Endothelial cell of umbilical vein (primary cell): ENCODE data around the gene CAPN5. TPM values are rescaled to one million over a fixed set of nuclear protein-coding genes. Genes with fewer than 3 reads are reported as not detected.

ENCODE experiments used
- BruUV-seq: library from RNA; stranded (reverse); fragments of 400-500 nt; replicated peaks from 2 replicates; lab custom pipeline; 2021; lab: Mats Ljungman, UMichigan
- CTCF ChIA-PET: fragments of 300-600, 350-600 bp; sonication (Branson Sonifier 250); formaldehyde crosslinking; loops from one replicate; lab custom pipeline; 2021; ENCODE audit warnings: antibody characterized with exemption, inconsistent platforms; lab: Charles Lee
- POLR2A ChIA-PET: fragments of 300-600, 350-600 bp; sonication (Branson Sonifier 250); formaldehyde crosslinking; loops from one replicate; lab custom pipeline; 2021; ENCODE audit warnings: antibody characterized with exemption, inconsistent platforms; lab: Charles Lee
- DNase-seq: peaks from one replicate; pipeline ENCODE4 v3.0.0-alpha.2; 2011; ENCODE audit warnings: low read depth, low spot score
- FAIRE-seq: peaks from 2 replicates; lab custom pipeline; 2011; peaks lifted over from hg19 to GRCh38; lab: Jason Lieb, UNC
- H2AFZ ChIP-seq: 2 replicates; pipeline ENCODE4 v1.6.0; 2012; ENCODE audit warnings: low read depth, low read length, control low read depth, inconsistent platforms
- H3K27ac ChIP-seq: 2 replicates; pipeline ENCODE4 v1.5.1; 2011; ENCODE audit warnings: low read depth, mild to moderate bottlenecking, control low read depth, low read length, moderate library complexity; ENCODE audit not compliant: insufficient read depth
- H3K27me3 ChIP-seq, 2 experiments: 2 replicates each; pipeline versions ENCODE4 v1.6.0 to v1.6.1; 2011; ENCODE audit warnings: low read length in 2 of 2, mixed read lengths in 1 of 2; ENCODE audit not compliant: control insufficient read depth in 2 of 2, insufficient read depth in 2 of 2
- H3K36me3 ChIP-seq, 2 experiments: 2 replicates in 1 of 2; 3 replicates in 1 of 2; pipeline ENCODE4 v1.5.1; 2011; ENCODE audit warnings: low read length in 2 of 2, mild to moderate bottlenecking in 1 of 2, moderate library complexity in 1 of 2; ENCODE audit not compliant: control insufficient read depth in 2 of 2, insufficient read depth in 2 of 2; ENCODE audit errors: extremely low read depth in 1 of 2
- H3K4me1 ChIP-seq: 3 replicates; pipeline ENCODE4 v1.5.1; 2011; ENCODE audit warnings: mild to moderate bottlenecking, low read length; ENCODE audit not compliant: control insufficient read depth, insufficient read depth; ENCODE audit errors: extremely low read depth
- H3K4me2 ChIP-seq: 2 replicates; pipeline ENCODE4 v1.6.1; 2011; ENCODE audit warnings: low read length, control low read depth, mixed read lengths; ENCODE audit not compliant: insufficient read depth
- H3K4me3 ChIP-seq, 3 experiments: fragments of 200-600 bp in 1 of 3; sonication (generic), shearing (Covaris generic) in 1 of 3; replicated peaks in 1 of 3; 2 replicates each; pipeline ENCODE4 v1.5.1; 2011 to 2016; ENCODE audit warnings: control low read depth in 3 of 3, low read length in 3 of 3, mild to moderate bottlenecking in 2 of 3, inconsistent platforms in 1 of 3, low read depth in 1 of 3, moderate library complexity in 1 of 3; ENCODE audit not compliant: insufficient read depth in 1 of 3
- H3K79me2 ChIP-seq: 2 replicates; pipeline ENCODE4 v1.6.0; 2012; ENCODE audit warnings: low read length, inconsistent platforms; ENCODE audit not compliant: control insufficient read depth, insufficient read depth
- H3K9ac ChIP-seq: replicated peaks from 2 replicates; pipeline ENCODE3; 2011; ENCODE audit warnings: low read length, control low read depth; ENCODE audit not compliant: insufficient read depth; ENCODE audit errors: extremely low read depth
- H3K9me1 ChIP-seq: replicated peaks from 3 replicates; pipeline ENCODE4 v1.6.0; 2011; ENCODE audit warnings: mild to moderate bottlenecking, low read length; ENCODE audit not compliant: control insufficient read depth, insufficient read depth; ENCODE audit errors: extremely low read depth
- H3K9me3 ChIP-seq: replicated peaks from 2 replicates; pipeline ENCODE4 v1.5.1; 2012; ENCODE audit warnings: low read length, inconsistent platforms; ENCODE audit not compliant: control insufficient read depth, insufficient read depth
- H4K20me1 ChIP-seq: replicated peaks from 2 replicates; pipeline ENCODE3; 2011; ENCODE audit warnings: mild to moderate bottlenecking, low read length; ENCODE audit not compliant: control insufficient read depth, insufficient read depth; ENCODE audit errors: extremely low read depth
- EZH2 ChIP-seq: IDR thresholded peaks from 2 replicates; pipeline ENCODE4 v1.6.1; 2012; ENCODE audit warnings: borderline replicate concordance, low read depth, mild to moderate bottlenecking, moderate library complexity, low read length, inconsistent platforms; ENCODE audit not compliant: severe bottlenecking
- FOS ChIP-seq: IDR thresholded peaks from 2 replicates; pipeline ENCODE4 v1.6.1; 2011; ENCODE audit warnings: mild to moderate bottlenecking, low read length, moderate library complexity, borderline replicate concordance; ENCODE audit not compliant: insufficient read depth
- GATA2 ChIP-seq: IDR thresholded peaks from 2 replicates; pipeline ENCODE4 v1.7.0; 2011; ENCODE audit warnings: low read depth, mild to moderate bottlenecking, moderate library complexity, mixed read lengths, low read length; ENCODE audit not compliant: insufficient read length, insufficient read depth
- JUN ChIP-seq: IDR thresholded peaks from 2 replicates; pipeline ENCODE4 v1.6.1; 2011; ENCODE audit warnings: borderline replicate concordance, low read depth; ENCODE audit not compliant: insufficient read length, insufficient read depth
- MYC ChIP-seq: IDR thresholded peaks from one replicate; pipeline ENCODE4 v1.6.1; 2011; ENCODE audit warnings: mild to moderate bottlenecking, low read depth, low read length
- POLR2A ChIP-seq: IDR thresholded peaks from 2 replicates; pipeline ENCODE4 v1.6.1; 2012; ENCODE audit warnings: low read depth, mild to moderate bottlenecking, control low read depth, low read length
- POLR2AphosphoS5 ChIP-seq: IDR thresholded peaks from 2 replicates; pipeline ENCODE4 v1.6.1; 2012; ENCODE audit warnings: low read depth, mild to moderate bottlenecking, control low read depth, low read length, moderate library complexity; ENCODE audit not compliant: insufficient read depth
- dilution Hi-C: fragments of 300-500 bp; cut with MboI; formaldehyde crosslinking; loops from one replicate; pipeline ENCODE4 v1.15.0; 2019; ENCODE audit warnings: low sequenced_read_pairs; ENCODE audit not compliant: extremely low pct_ligation_motif_present
- intact Hi-C: fragments of 100-400 bp; cut with micrococcal nuclease; formaldehyde crosslinking; loops from one replicate; pipeline ENCODE4 v1.10.0; 2022
- polyA plus RNA-seq, 4 experiments: library from polyadenylated mRNA; depleted of rRNA in 3 of 4; stranded (reverse) in 3 of 4; unstranded in 1 of 4; fragments of >200 nt; gene quantifications; 2 replicates each; pipeline versions ENCODE4 v1.2.1 to v1.2.3, GENCODE V29; 2011 to 2012; ENCODE audit warnings: missing spikeins in 1 of 4
- total RNA-seq: library from RNA; stranded (reverse); gene quantifications from 2 replicates; pipeline ENCODE4 v1.2.3, GENCODE V29; 2021
- TF ChIP-seq, protein P1 (sequence below): IDR thresholded peaks from 2 replicates; pipeline ENCODE4 v1.6.1; 2011; ENCODE audit not compliant: insufficient read depth, insufficient read length
- TF ChIP-seq, protein P2 (sequence below), 2 donors: IDR thresholded peaks; 1 replicate in 1 of 2; 2 replicates in 1 of 2; pipeline ENCODE4 v1.5.1; 2011; ENCODE audit warnings: low read length in 2 of 2, mild to moderate bottlenecking in 2 of 2, moderate library complexity in 2 of 2, control low read depth in 1 of 2, inconsistent platforms in 1 of 2, low read depth in 1 of 2; ENCODE audit not compliant: insufficient read depth in 1 of 2; ENCODE audit errors: extremely low read depth in 1 of 2

The CAPN5 gene
- total and polyA plus RNA-seq, 2 donors (not counting 3 experiments of a cell fraction or from before 2014, with no cell fraction given): 15.0 to 17.0 TPM

DNA sequence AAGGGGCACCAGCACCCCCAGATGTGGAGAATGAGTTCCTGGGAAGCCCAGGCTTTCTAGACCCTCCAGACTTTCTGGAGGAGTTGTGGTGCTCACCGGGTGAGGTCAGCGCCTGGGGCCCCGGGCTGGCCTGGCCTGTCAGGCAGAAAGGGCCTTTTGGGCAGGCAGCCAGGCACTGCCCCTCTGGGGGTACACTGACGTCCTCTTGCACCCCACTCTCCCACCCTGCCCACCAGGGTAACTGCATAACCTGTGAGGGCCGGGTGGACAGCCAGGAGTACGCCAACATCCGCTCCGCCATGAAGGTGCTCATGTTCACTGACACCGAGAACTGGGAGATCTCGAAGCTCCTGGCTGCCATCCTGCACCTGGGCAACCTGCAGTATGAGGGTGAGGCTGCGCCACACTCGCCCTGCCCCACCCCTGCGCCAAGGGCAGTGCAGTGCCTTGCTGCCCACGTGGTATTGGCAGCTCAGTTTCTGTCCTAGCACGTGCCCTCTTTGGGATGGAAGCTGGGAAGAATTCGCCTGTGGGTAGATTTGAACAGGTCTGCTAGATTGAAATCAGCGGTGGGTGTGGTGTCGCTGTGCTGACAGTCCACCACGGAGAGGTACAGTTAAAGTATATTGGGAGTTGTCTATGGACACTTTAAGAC lies 91.4 kb downstream of the CAPN5 start:
- FAIRE-seq (no peak), DNase-seq (no peak)
- Histone ChIP-seq H3K4me1 (no peaks in the 10 kb centered on the region), H3K4me3 (no peak overlapping the region), H3K4me2 (no peak overlapping the region), H3K9ac (no peak overlapping the region), H3K79me2 (no peaks in the 10 kb centered on the region), H2AFZ (no peak overlapping the region), H3K27me3 (peaks cover 0 to 2% of the 10 kb centered on the region in 2 experiments), H3K36me3 (no peaks in the 10 kb centered on the region), H3K9me3 (no peaks in the 10 kb centered on the region), H4K20me1 (no peaks in the 10 kb centered on the region), H3K9me1 (no peaks in the 10 kb centered on the region), H3K27ac (no peak overlapping the region)
- TF ChIP-seq POLR2AphosphoS5: no peak
- TF ChIP-seq JUN: no peak
- TF ChIP-seq EZH2: no peak
- TF ChIP-seq MYC: no peak
- TF ChIP-seq GATA2: no peak
- TF ChIP-seq FOS: no peak
- TF ChIP-seq POLR2A: no peak
- TF ChIP-seq, protein P1, sequence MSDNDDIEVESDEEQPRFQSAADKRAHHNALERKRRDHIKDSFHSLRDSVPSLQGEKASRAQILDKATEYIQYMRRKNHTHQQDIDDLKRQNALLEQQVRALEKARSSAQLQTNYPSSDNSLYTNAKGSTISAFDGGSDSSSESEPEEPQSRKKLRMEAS: no peak
- TF ChIP-seq, protein P2, sequence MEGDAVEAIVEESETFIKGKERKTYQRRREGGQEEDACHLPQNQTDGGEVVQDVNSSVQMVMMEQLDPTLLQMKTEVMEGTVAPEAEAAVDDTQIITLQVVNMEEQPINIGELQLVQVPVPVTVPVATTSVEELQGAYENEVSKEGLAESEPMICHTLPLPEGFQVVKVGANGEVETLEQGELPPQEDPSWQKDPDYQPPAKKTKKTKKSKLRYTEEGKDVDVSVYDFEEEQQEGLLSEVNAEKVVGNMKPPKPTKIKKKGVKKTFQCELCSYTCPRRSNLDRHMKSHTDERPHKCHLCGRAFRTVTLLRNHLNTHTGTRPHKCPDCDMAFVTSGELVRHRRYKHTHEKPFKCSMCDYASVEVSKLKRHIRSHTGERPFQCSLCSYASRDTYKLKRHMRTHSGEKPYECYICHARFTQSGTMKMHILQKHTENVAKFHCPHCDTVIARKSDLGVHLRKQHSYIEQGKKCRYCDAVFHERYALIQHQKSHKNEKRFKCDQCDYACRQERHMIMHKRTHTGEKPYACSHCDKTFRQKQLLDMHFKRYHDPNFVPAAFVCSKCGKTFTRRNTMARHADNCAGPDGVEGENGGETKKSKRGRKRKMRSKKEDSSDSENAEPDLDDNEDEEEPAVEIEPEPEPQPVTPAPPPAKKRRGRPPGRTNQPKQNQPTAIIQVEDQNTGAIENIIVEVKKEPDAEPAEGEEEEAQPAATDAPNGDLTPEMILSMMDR (IDR thresholded peaks at IDR 0.05; ENCODE audit: extremely low read depth in 1 of 2, insufficient read depth in 1 of 2, low read depth in 1 of 2, low read length in 2 of 2): no peak
- dilution Hi-C loops (no loop called here), intact Hi-C loops (no loop called here)
- ChIA-PET POLR2A (no interaction called here), CTCF (interaction anchor here (1.4 kb wide), 1 partner anchor 31 kb away, joined by 5 read pairs; no protein-coding TSS in a partner anchor)
- no TSS peak for BruUV-seq
